GM19099 (cell line): ENCODE results near the gene SAP30L.

Experiments used
- POLR2A ChIP-seq: IDR thresholded peaks from 3 replicates; pipeline ENCODE4 v1.6.1; 2011; ENCODE audit warnings: low read depth; ENCODE audit not compliant: insufficient read length; ENCODE audit errors: extremely low read depth

Gene SAP30L

GRCh38 chr5:154467655-154468354, 22.0 kb downstream of the SAP30L start:
- TF ChIP-seq POLR2A, result no peak

GRCh38 chr5:154470137-154470536, 24.3 kb downstream of the SAP30L start:
- TF ChIP-seq POLR2A, result no peak

- TF ChIP-seq POLR2A, result no peak
Observed at GRCh38 chr5:154470947-154471870, 25.4 kb downstream of the SAP30L start.

GRCh38 chr5:154472871-154473580, 27.2 kb downstream of the SAP30L start:
- no peak for TF ChIP-seq POLR2A

- TF ChIP-seq POLR2A, result no peak
Observed at GRCh38 chr5:154473581-154474283, 27.9 kb downstream of the SAP30L start.

- no peak for TF ChIP-seq POLR2A
Observed at GRCh38 chr5:154474396-154475334, 28.9 kb downstream of the SAP30L start.

- TF ChIP-seq POLR2A, result no peak
Observed at GRCh38 chr5:154475591-154476353, 30.0 kb downstream of the SAP30L start.

GRCh38 chr5:154476354-154477205, 30.8 kb downstream of the SAP30L start:
- no peak for TF ChIP-seq POLR2A

GRCh38 chr5:154477382-154478223, 31.8 kb downstream of the SAP30L start:
- no peak for TF ChIP-seq POLR2A

- TF ChIP-seq POLR2A, result no peak
Observed at GRCh38 chr5:154478224-154478565, 32.4 kb downstream of the SAP30L start, which contains the start of gene HAND1. TSS of gene HAND1 (minus strand) at chr5:154478227. CDS start at chr5:154478008, 219 bp downstream.

GRCh38 chr5:154478752-154479159, 33.0 kb downstream of the SAP30L start:
- TF ChIP-seq POLR2A, result no peak
